HUES48 (cell line): Measurements from ENCODE around the gene TAF11L13.
"Not testable (repeated sequence)": the region's sequence is repeated elsewhere in the genome, so short reads cannot be mapped to it uniquely, and the experiment has no call there.

Source experiments
- H3K27ac ChIP-seq: one replicate; pipeline ENCODE4 v1.7.0; 2013; ENCODE audit warnings: low read depth, low read length, inconsistent platforms
- H3K27me3 ChIP-seq: 2 replicates; pipeline ENCODE4 v1.6.1; 2013; ENCODE audit warnings: mild to moderate bottlenecking, low read length; ENCODE audit not compliant: control insufficient read depth, insufficient read depth
- H3K36me3 ChIP-seq: 2 replicates; pipeline ENCODE4 v1.6.1; 2013; ENCODE audit warnings: low read length; ENCODE audit not compliant: control insufficient read depth, insufficient read depth
- H3K4me1 ChIP-seq: 2 replicates; pipeline ENCODE4 v1.6.1; 2013; ENCODE audit warnings: mild to moderate bottlenecking, low read length; ENCODE audit not compliant: control insufficient read depth, insufficient read depth
- H3K4me3 ChIP-seq: 2 replicates; pipeline ENCODE4 v1.5.1; 2013; ENCODE audit warnings: mild to moderate bottlenecking, low read depth, low read length
- H3K9ac ChIP-seq: 2 replicates; pipeline ENCODE4 v1.6.1; 2013; ENCODE audit warnings: mild to moderate bottlenecking, low read depth, low read length, moderate library complexity
- H3K9me3 ChIP-seq: 2 replicates; pipeline ENCODE4 v1.6.1; 2013; ENCODE audit warnings: low read length; ENCODE audit not compliant: control insufficient read depth, insufficient read depth

The TAF11L13 gene

GRCh38 chr5:17631788-17632187 is at the start of gene TAF11L13:
Gene TAF11L13 (plus strand): TSS chr5:17632088.
- not testable (repeated sequence) for H3K36me3 ChIP-seq, H3K4me3 ChIP-seq, H3K9me3 ChIP-seq, H3K27me3 ChIP-seq, H3K27ac ChIP-seq, H3K4me1 ChIP-seq, H3K9ac ChIP-seq

DNA sequence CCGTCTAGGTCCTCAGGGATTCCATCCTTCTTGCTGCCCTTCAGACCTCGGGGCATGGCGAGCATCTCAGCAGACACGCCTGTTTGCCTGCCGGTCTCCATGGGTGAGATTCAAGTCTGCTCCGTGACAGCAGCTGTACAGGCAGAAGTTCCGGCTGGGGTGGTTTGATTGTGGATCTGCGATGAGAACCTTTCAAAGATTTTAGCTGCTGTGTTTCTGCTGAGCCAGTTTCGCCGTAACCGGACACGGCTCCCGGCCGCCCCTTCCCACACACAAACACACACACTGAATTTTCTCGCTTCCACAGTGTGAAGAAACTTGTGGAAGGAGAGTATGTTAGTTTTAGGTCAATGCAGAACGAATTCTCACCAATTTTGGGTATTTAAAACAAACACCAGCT is 46.2 kb upstream of the TAF11L13 start, which contains the start of gene TAF11L7:
Gene TAF11L7 (minus strand): TSS at position 101 of the 400 bp plus-strand sequence.
- not testable (repeated sequence) for H3K27me3 ChIP-seq, H3K9ac ChIP-seq, H3K9me3 ChIP-seq, H3K4me3 ChIP-seq, H3K4me1 ChIP-seq, H3K36me3 ChIP-seq, H3K27ac ChIP-seq

GRCh38 chr5:17590860-17591259 is 41.0 kb upstream of the TAF11L13 start, which contains the start of gene TAF11L8:
Gene TAF11L8 (minus strand): TSS chr5:17590960.
- H3K4me3 ChIP-seq, H3K27me3 ChIP-seq, H3K9me3 ChIP-seq, H3K27ac ChIP-seq, H3K36me3 ChIP-seq, H3K4me1 ChIP-seq, H3K9ac ChIP-seq: not testable (repeated sequence)

DNA sequence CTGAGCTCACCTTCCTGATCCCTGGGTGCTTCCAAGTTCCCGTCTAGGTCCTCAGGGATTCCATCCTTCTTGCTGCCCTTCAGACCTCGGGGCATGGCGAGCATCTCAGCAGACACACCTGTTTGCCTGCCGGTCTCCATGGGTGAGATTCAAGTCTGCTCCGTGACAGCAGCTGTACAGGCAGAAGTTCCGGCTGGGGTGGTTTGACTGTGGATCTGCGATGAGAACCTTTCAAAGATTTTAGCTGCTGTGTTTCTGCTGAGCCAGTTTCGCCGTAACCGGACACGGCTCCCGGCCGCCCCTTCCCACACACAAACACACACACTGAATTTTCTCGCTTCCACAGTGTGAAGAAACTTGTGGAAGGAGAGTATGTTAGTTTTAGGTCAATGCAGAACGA is 37.6 kb upstream of the TAF11L13 start, which contains the start of gene TAF11L9:
Gene TAF11L9 (minus strand): TSS at position 140 of the 400 bp plus-strand sequence.
- H3K36me3 ChIP-seq, H3K27ac ChIP-seq, H3K4me3 ChIP-seq, H3K9ac ChIP-seq, H3K27me3 ChIP-seq, H3K4me1 ChIP-seq, H3K9me3 ChIP-seq: not testable (repeated sequence)

DNA sequence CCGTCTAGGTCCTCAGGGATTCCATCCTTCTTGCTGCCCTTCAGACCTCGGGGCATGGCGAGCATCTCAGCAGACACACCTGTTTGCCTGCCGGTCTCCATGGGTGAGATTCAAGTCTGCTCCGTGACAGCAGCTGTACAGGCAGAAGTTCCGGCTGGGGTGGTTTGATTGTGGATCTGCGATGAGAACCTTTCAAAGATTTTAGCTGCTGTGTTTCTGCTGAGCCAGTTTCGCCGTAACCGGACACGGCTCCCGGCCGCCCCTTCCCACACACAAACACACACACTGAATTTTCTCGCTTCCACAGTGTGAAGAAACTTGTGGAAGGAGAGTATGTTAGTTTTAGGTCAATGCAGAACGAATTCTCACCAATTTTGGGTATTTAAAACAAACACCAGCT is 34.2 kb upstream of the TAF11L13 start, which contains the start of gene TAF11L10:
Gene TAF11L10 (minus strand): TSS at position 101 of the 400 bp plus-strand sequence.
- not testable (repeated sequence) for H3K36me3 ChIP-seq, H3K4me3 ChIP-seq, H3K27me3 ChIP-seq, H3K9me3 ChIP-seq, H3K4me1 ChIP-seq, H3K9ac ChIP-seq, H3K27ac ChIP-seq

DNA sequence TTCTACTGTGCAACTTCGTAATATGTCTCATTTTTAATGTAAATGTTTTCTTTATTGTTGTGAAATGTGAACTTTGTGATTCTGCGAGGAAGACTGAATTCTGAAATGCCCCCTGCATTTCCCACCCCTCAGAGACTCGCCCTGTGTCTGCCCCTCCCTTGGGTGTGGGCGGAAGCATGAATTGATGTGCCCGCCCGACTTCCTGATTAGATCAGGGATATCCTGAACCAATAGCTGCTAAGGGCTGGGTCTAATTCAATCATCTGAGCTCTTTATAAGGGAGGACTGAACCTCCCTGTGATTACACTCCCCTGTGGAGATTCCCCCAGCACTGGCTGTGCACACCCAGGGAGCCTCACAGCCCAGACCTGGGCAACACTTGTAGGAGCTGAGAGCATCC is 28.0 kb upstream of the TAF11L13 start, which contains the start of gene TAF11L11:
Gene TAF11L11 (plus strand): TSS at position 304 of the 400 bp plus-strand sequence.
- H3K27ac ChIP-seq, H3K4me1 ChIP-seq, H3K4me3 ChIP-seq, H3K9ac ChIP-seq, H3K27me3 ChIP-seq, H3K9me3 ChIP-seq, H3K36me3 ChIP-seq: not testable (repeated sequence)

- Histone ChIP-seq H3K27me3 (no peaks in the 10 kb centered on the region), H3K4me3 (no peak overlapping the region), H3K4me1 (no peaks in the 10 kb centered on the region), H3K9ac (no peak overlapping the region), H3K36me3 (no peaks in the 10 kb centered on the region), H3K27ac (no peak overlapping the region), H3K9me3 (no peaks in the 10 kb centered on the region)
Measured at GRCh38 chr5:17604951-17605350, 26.9 kb upstream of the TAF11L13 start.

DNA sequence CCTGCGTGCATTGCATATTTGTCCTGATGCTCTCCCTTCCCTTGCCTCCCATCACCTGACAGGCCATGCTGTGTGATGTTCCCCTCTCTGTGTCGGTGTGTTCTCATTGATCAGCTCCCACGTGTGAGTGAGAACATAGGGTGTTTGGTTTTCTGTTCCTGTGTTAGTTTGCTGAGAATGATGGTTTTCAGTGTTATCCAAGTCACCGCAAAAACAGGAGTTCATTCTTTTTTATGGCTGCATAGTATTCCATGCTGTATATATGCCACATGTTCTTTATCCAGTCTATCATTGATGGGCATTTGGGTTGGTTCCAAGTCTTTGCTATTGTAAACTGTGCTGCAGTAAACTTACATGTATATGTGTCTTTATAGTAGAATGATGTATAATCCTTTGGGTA is 24.4 kb upstream of the TAF11L13 start:
- not testable (repeated sequence) for H3K4me1 ChIP-seq, H3K36me3 ChIP-seq, H3K9me3 ChIP-seq, H3K9ac ChIP-seq, H3K27ac ChIP-seq, H3K4me3 ChIP-seq, H3K27me3 ChIP-seq

DNA sequence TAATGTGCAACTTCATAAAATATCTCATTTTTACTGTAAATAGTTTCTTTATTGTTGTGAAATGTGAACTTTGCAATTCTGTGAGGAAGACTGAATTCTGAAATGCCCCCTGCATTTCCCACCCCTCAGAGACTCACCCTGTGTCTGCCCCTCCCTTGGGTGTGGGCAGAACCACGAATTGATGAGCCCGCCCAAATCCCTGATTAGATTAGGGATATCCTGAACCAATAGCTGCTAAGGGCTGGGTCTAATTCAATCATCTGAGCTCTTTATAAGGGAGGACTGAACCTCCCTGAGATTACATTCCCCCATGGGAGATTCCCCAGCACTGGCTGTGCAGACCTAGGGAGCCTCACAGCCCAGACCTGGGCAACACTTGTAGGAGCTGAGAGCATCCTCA is 21.8 kb upstream of the TAF11L13 start, which contains the start of gene TAF11L12:
Gene TAF11L12 (plus strand): TSS at position 301 of the 400 bp plus-strand sequence.
- not testable (repeated sequence) for H3K27ac ChIP-seq

DNA sequence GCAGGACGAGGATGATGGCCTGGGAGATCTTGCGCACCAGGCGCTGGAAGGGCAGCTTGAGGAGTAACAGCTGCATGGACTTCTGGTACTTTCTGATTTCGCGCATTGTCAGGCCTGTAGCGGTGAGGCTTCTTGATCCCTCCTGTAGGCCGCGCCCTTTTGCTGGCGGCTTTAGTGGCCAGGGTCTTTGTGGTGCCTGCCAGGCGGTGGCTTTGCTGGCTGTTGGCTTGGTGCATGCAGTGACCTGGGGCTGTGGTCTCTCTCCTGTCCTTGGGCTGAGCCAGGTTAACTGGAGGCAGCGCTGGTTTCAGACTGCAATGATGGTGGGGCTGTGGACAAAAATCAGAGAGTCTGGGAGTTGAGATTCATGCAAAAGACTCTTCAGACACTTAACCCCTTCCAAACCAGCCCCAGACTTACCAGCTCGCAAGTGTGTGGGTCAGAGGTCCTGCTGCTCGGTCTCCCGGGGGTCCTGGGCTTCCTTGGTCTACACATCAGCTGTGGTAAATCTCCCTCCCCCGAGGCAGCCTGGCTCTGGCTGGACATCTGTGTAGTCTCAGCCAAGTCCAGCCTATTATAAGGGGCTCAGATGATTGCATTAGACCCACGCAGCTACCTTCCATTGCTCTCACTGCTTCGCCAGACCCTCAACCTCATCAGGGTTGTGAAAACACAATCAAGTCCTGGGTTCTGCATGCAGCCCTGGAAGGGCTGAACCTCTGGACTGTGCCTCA is 16.8 kb upstream of the TAF11L13 start:
- no peak overlapping the region for H3K27ac ChIP-seq
- no peak overlapping the region for H3K9ac ChIP-seq
- H3K27me3 ChIP-seq, result no peaks in the 10 kb centered on the region
- no peaks in the 10 kb centered on the region for H3K36me3 ChIP-seq
- H3K9me3 ChIP-seq, result no peaks in the 10 kb centered on the region
- H3K4me3 ChIP-seq, result no peak overlapping the region
- H3K4me1 ChIP-seq, result no peaks in the 10 kb centered on the region

More for the DNA sequence above, 21.8 kb upstream of the TAF11L13 start, which contains the start of gene TAF11L12:
- not testable (repeated sequence) for H3K27me3 ChIP-seq, H3K4me1 ChIP-seq, H3K9ac ChIP-seq, H3K9me3 ChIP-seq, H3K36me3 ChIP-seq, H3K4me3 ChIP-seq

DNA sequence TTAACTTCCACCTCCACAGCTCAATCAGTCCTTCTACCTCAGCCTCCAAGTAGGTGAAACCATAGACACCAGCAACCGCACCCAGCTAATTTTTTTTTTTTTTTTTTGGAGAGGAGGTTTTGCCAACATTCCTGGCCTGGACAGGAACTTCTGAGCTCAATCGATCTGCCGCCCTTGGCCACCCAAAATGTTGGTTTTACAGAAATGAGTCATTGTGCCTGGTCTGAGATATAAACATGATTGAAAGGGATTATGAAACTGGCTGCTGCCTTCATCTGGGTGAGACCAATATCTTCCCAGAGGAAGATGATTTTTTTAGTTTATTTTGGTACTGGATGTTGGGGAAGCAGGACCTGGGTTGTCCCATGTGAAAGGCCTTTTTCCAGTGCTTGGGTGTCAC is 12.5 kb upstream of the TAF11L13 start:
- Histone ChIP-seq H3K4me3 (no peak overlapping the region), H3K9me3 (no peaks in the 10 kb centered on the region), H3K27me3 (no peaks in the 10 kb centered on the region), H3K27ac (no peak overlapping the region), H3K36me3 (no peaks in the 10 kb centered on the region), H3K4me1 (no peaks in the 10 kb centered on the region), H3K9ac (no peak overlapping the region)
